ENCODE measurements around the gene COL4A1. TPM values are rescaled to one million over a fixed set of nuclear protein-coding genes. Genes with fewer than 3 reads are reported as not detected.

Gene COL4A1
- total RNA-seq, 2 experiments from 2014 or later: 0.08 to 0.16 TPM

DNA sequence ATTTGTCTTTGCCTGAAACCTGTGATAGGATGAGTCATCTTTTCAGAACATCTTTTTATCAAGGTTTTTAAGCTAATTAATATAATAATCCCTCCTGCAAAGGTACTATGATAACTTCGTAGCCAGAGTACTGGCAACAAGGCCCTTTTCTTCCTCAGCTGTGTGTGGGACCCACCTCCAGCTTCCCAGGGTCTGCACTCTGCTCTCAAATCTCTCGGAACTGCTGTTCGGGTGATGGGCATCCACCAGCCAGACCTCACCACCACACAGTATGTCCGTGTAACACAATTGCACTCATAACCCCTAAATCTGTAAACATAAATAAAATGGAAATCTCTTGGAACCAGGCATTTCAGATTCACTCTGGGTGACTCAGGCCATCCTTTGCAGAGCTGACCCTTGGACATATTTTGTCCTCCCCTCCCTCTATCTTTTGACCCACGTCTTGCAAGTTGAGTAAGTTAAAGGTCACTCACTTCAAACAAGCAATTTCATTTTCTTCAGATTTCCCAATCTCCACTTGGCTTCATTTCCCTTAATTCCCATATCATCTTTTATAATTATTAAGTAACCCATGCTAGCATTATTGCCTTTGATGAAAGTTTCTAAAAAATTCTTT lies 29.5 kb downstream of the COL4A1 start:
- CTCF ChIA-PET: no interaction called here

DNA sequence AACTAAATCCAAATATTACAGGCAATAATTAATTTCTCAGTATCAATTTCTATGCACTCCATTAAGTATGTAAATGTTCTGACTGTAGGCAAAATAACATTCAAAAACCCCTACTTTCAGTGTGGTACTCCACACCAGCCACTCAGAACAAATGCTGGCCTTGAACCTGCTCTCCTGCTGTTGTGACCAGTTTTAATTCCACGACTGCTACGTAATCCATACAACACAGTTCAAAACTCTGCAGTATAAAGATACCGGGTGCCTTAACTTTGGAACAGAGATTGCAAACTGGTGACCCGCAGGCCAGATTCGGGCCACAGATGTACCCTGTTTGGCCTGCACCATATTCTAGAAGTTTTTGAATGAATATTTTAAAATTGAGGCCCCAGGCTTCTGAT lies 30.4 kb downstream of the COL4A1 start:
- intact Hi-C loops (cut with DNase I, micrococcal nuclease): no loop called here
- Histone ChIP-seq H3K4me3 (ENCODE audit: low read length) (no peak overlapping the region), H3K36me3 (ENCODE audit: insufficient read depth, low read length) (no peaks in the 10 kb centered on the region), H3K4me1 (ENCODE audit: insufficient read depth, low read length) (no peaks in the 10 kb centered on the region), H3K27me3 (ENCODE audit: control insufficient read depth in 1 of 2, insufficient read depth in 2 of 2, low read length in 2 of 2) (no peaks in the 10 kb centered on the region), H3K27ac (ENCODE audit: low read depth in 1 of 2, low read length in 2 of 2) (no peak overlapping the region), H3K9me3 (ENCODE audit: control insufficient read depth in 1 of 2, insufficient read depth in 1 of 2, low read length in 2 of 2) (no peaks in the 10 kb centered on the region)
- no peaks in the 10 kb centered on the region for H3K9me3 Mint-ChIP-seq
- no peak for DNase-seq
- H3K4me3 Mint-ChIP-seq: no peak overlapping the region
- ChIA-PET CTCF (no interaction called here), POLR2A (no interaction called here)
- ATAC-seq (ENCODE audit: poor library complexity): no peak
- TF ChIP-seq, protein P1, sequence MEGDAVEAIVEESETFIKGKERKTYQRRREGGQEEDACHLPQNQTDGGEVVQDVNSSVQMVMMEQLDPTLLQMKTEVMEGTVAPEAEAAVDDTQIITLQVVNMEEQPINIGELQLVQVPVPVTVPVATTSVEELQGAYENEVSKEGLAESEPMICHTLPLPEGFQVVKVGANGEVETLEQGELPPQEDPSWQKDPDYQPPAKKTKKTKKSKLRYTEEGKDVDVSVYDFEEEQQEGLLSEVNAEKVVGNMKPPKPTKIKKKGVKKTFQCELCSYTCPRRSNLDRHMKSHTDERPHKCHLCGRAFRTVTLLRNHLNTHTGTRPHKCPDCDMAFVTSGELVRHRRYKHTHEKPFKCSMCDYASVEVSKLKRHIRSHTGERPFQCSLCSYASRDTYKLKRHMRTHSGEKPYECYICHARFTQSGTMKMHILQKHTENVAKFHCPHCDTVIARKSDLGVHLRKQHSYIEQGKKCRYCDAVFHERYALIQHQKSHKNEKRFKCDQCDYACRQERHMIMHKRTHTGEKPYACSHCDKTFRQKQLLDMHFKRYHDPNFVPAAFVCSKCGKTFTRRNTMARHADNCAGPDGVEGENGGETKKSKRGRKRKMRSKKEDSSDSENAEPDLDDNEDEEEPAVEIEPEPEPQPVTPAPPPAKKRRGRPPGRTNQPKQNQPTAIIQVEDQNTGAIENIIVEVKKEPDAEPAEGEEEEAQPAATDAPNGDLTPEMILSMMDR (IDR thresholded peaks at IDR 0.05): no peak
- peaks cover 25% of the 10 kb centered on the region for H3K27me3 Mint-ChIP-seq
- H3K4me1 Mint-ChIP-seq (ENCODE audit: low read depth): no peaks in the 10 kb centered on the region
- H3K27ac Mint-ChIP-seq: no peak overlapping the region
- no peaks in the 10 kb centered on the region for H3K36me3 Mint-ChIP-seq (ENCODE audit: low read depth)

More for the DNA sequence above, 29.5 kb downstream of the COL4A1 start:
- peaks cover 35% of the 10 kb centered on the region for H3K27me3 Mint-ChIP-seq
- H3K9me3 Mint-ChIP-seq: no peaks in the 10 kb centered on the region
- H3K27ac Mint-ChIP-seq: no peak overlapping the region
- Histone ChIP-seq H3K4me3 (ENCODE audit: low read length) (no peak overlapping the region), H3K9me3 (ENCODE audit: control insufficient read depth in 1 of 2, insufficient read depth in 1 of 2, low read length in 2 of 2) (no peaks in the 10 kb centered on the region), H3K27me3 (ENCODE audit: control insufficient read depth in 1 of 2, insufficient read depth in 2 of 2, low read length in 2 of 2) (no peaks in the 10 kb centered on the region), H3K4me1 (ENCODE audit: insufficient read depth, low read length) (no peaks in the 10 kb centered on the region), H3K27ac (ENCODE audit: low read depth in 1 of 2, low read length in 2 of 2) (no peak overlapping the region), H3K36me3 (ENCODE audit: insufficient read depth, low read length) (no peaks in the 10 kb centered on the region)
- POLR2A ChIA-PET: no interaction called here
- no peaks in the 10 kb centered on the region for H3K36me3 Mint-ChIP-seq (ENCODE audit: low read depth)
- TF ChIP-seq, protein P1 (IDR thresholded peaks at IDR 0.05): no peak
- no peak overlapping the region for H3K4me3 Mint-ChIP-seq
- DNase-seq (no peak), ATAC-seq (ENCODE audit: poor library complexity) (no peak)
- no peaks in the 10 kb centered on the region for H3K4me1 Mint-ChIP-seq (ENCODE audit: low read depth)
- intact Hi-C loops (cut with DNase I, micrococcal nuclease): no loop called here

DNA sequence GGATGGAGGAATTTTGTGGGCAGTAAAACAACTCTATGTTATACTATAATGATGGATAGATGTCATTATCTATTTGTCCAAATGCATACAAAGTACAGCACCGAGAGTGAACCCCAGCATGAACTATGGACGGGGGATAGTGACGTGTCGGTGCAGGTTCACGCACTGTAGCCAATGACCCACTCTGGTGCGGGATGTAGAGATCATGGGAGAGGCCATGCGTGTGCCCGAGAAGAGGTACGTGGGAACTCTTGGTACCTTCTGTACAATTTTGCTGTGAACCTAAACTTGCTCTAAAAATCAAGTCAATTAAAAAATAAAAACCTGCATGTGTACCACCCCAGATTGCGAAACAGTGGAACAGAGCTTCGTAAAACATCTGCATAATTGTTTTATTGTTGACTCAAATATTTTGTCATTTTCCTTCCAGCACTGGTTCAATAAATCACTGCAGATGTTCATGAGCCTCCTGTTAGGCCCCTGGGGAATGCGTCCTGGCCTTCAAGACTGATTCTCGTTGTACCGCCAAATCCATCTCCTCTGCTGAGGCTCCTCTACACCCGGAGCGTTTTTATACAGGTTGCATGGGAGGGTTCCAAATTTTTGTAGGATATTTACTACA lies 30.9 kb downstream of the COL4A1 start:
- no peaks in the 10 kb centered on the region for H3K36me3 Mint-ChIP-seq (ENCODE audit: low read depth)

More for the DNA sequence above, 30.9 kb downstream of the COL4A1 start:
- Histone ChIP-seq H3K4me1 (ENCODE audit: insufficient read depth, low read length) (no peaks in the 10 kb centered on the region), H3K4me3 (ENCODE audit: low read length) (no peak overlapping the region), H3K36me3 (ENCODE audit: insufficient read depth, low read length) (no peaks in the 10 kb centered on the region), H3K27ac (ENCODE audit: low read depth in 1 of 2, low read length in 2 of 2) (no peak overlapping the region), H3K9me3 (ENCODE audit: control insufficient read depth in 1 of 2, insufficient read depth in 1 of 2, low read length in 2 of 2) (no peaks in the 10 kb centered on the region), H3K27me3 (ENCODE audit: control insufficient read depth in 1 of 2, insufficient read depth in 2 of 2, low read length in 2 of 2) (no peaks in the 10 kb centered on the region)
- Mint-ChIP-seq H3K4me1 (ENCODE audit: low read depth) (no peaks in the 10 kb centered on the region), H3K4me3 (no peak overlapping the region), H3K9me3 (no peaks in the 10 kb centered on the region), H3K27ac (no peak overlapping the region), H3K27me3 (peaks cover 24% of the 10 kb centered on the region)
- intact Hi-C loops (cut with DNase I, micrococcal nuclease): no loop called here
- DNase-seq: no peak
- no peak for ATAC-seq (ENCODE audit: poor library complexity)
- CTCF ChIA-PET: no interaction called here
- POLR2A ChIA-PET: no interaction called here
- TF ChIP-seq, protein P1 (IDR thresholded peaks at IDR 0.05): no peak

Data from CD4-positive, alpha-beta T cell (primary cell).